ENCODE results near the gene MRM1. TPM values are rescaled to one million over a fixed set of nuclear protein-coding genes. Genes with fewer than 3 reads are reported as not detected.

Gene MRM1
- total and polyA plus RNA-seq, 4 donors: 2.1 to 4.3 (median 3.1) TPM

Other genes starting within 250 kb of the MRM1 start
- not detected for gene TBC1D3H, start 213.1 kb upstream of the MRM1 start, total RNA-seq
- 1 to 10 TPM in 1 of 2 donors, not detected in 1; 4.0 TPM for gene TBC1D3H, start 213.1 kb upstream of the MRM1 start, polyA plus RNA-seq
- gene ZNHIT3, start 114.9 kb upstream of the MRM1 start, total RNA-seq: 10 to 100 TPM; 20.2 to 21.8 TPM
- gene ZNHIT3, start 114.9 kb upstream of the MRM1 start, polyA plus RNA-seq: 10 to 100 TPM; 47.2 to 50.0 TPM
- gene MYO19, start 66.7 kb upstream of the MRM1 start, total RNA-seq: 10 to 100 TPM; 37.1 to 57.3 TPM
- 10 to 100 TPM; 13.1 to 27.4 TPM for gene MYO19, start 66.7 kb upstream of the MRM1 start, polyA plus RNA-seq
- gene PIGW, start 66.6 kb upstream of the MRM1 start, total RNA-seq: 1 to 10 TPM; 4.7 to 4.9 TPM
- 1 to 10 TPM; 2.1 to 5.1 TPM for gene PIGW, start 66.6 kb upstream of the MRM1 start, polyA plus RNA-seq
- 10 to 100 TPM; 73.9 to 80.4 TPM for gene GGNBP2, start 56.7 kb upstream of the MRM1 start, total RNA-seq
- 10 to 100 TPM; 37.4 to 53.8 TPM for gene GGNBP2, start 56.7 kb upstream of the MRM1 start, polyA plus RNA-seq
- 1 to 10 TPM; 6.0 to 6.5 TPM for gene DHRS11, start 9.7 kb upstream of the MRM1 start, total RNA-seq
- 10 to 100 TPM in 1 of 2 donors, 1 to 10 TPM in 1; 8.4 to 50.5 TPM for gene DHRS11, start 9.7 kb upstream of the MRM1 start, polyA plus RNA-seq